GM23338 (cell line): ENCODE results near the gene MRPS18B. TPM values are rescaled to one million over a fixed set of nuclear protein-coding genes. Genes with fewer than 3 reads are reported as not detected.
"Not testable (repeated sequence)": the region's sequence is repeated elsewhere in the genome, so short reads cannot be mapped to it uniquely, and the experiment has no call there.

Experiments
- ATAC-seq: fragments of 200-7000 bp; cut with Tn5 transposase; 3 replicates; pipeline ENCODE4 v1.9.1; 2020
- DNase-seq: peaks from one replicate; pipeline ENCODE4 v3.0.0-alpha.2; 2015; ENCODE audit warnings: low spot score
- H2AFZ ChIP-seq: fragments of 200-600 bp; sonication (generic); 2 replicates; pipeline ENCODE4 v1.8.0; 2016; ENCODE audit warnings: antibody characterized with exemption, mild to moderate bottlenecking, moderate library complexity
- H3F3A ChIP-seq: fragments of 200-600 bp; sonication (generic); replicated peaks from 2 replicates; pipeline ENCODE4 v1.8.0; 2017; ENCODE audit warnings: antibody characterized with exemption, mixed run types, low read depth
- H3K27ac ChIP-seq: fragments of 200-600 bp; sonication (generic); 2 replicates; pipeline ENCODE4 v1.6.1; 2016; ENCODE audit warnings: low read depth
- H3K27me3 ChIP-seq: fragments of 200-600 bp; sonication (generic); 2 replicates; pipeline ENCODE4 v1.8.0; 2016; ENCODE audit warnings: mild to moderate bottlenecking, mixed run types, moderate library complexity; ENCODE audit not compliant: insufficient read depth
- H3K36me3 ChIP-seq: fragments of 200-600 bp; sonication (generic); 2 replicates; pipeline ENCODE4 v1.8.0; 2016; ENCODE audit warnings: mild to moderate bottlenecking; ENCODE audit not compliant: insufficient read depth
- H3K4me1 ChIP-seq: fragments of 200-600 bp; sonication (generic); 2 replicates; pipeline ENCODE4 v1.8.0; 2016; ENCODE audit warnings: mild to moderate bottlenecking, moderate library complexity; ENCODE audit not compliant: insufficient read depth
- H3K4me2 ChIP-seq: fragments of 200-600 bp; sonication (generic); 2 replicates; pipeline ENCODE4 v1.7.1; 2017; ENCODE audit warnings: mixed run types
- H3K4me3 ChIP-seq: fragments of 200-600 bp; sonication (generic); 2 replicates; pipeline ENCODE4 v1.6.1; 2016; ENCODE audit warnings: mixed run types
- H3K79me2 ChIP-seq: fragments of 200-600 bp; sonication (generic); replicated peaks from 2 replicates; pipeline ENCODE4 v1.8.0; 2017; ENCODE audit warnings: mild to moderate bottlenecking; ENCODE audit not compliant: insufficient read depth
- H3K9me2 ChIP-seq: fragments of 200-600 bp; sonication (generic); 2 replicates; pipeline ENCODE4 v1.8.0; 2017; ENCODE audit not compliant: insufficient read depth
- H4K20me1 ChIP-seq: fragments of 200-600 bp; sonication (generic); replicated peaks from 2 replicates; pipeline ENCODE4 v1.8.0; 2017; ENCODE audit warnings: mild to moderate bottlenecking; ENCODE audit not compliant: insufficient read depth
- H3K27ac Mint-ChIP-seq: 2 replicates; pipeline ENCODE4 v1.8.0; 2020; ENCODE audit warnings: inconsistent platforms, mild to moderate bottlenecking, moderate library complexity, mixed read lengths
- H3K27me3 Mint-ChIP-seq: 3 replicates; pipeline ENCODE4 v1.8.0; 2022; ENCODE audit warnings: low read depth, mild to moderate bottlenecking, moderate library complexity, mixed read lengths, inconsistent platforms; ENCODE audit not compliant: insufficient read depth, poor library complexity
- H3K36me3 Mint-ChIP-seq: 3 replicates; pipeline ENCODE4 v1.8.0; 2021; ENCODE audit warnings: low read depth, mild to moderate bottlenecking, inconsistent platforms, moderate library complexity, mixed read lengths
- H3K4me1 Mint-ChIP-seq: 3 replicates; pipeline ENCODE4 v1.8.0; 2020; ENCODE audit warnings: mild to moderate bottlenecking, inconsistent platforms, mixed read lengths
- H3K4me3 Mint-ChIP-seq: 3 replicates; pipeline ENCODE4 v1.8.0; 2021; ENCODE audit warnings: moderate library complexity, mild to moderate bottlenecking, inconsistent platforms, mixed read lengths
- H3K9me3 Mint-ChIP-seq: 3 replicates; pipeline ENCODE4 v1.8.0; 2020; ENCODE audit warnings: moderate library complexity, mild to moderate bottlenecking, inconsistent platforms, mixed read lengths
- CREB1 ChIP-seq: fragments of 250-450 bp; sonication (Bioruptor Pico); IDR thresholded peaks from 2 replicates; pipeline ENCODE4 v1.5.0; 2020; ENCODE audit warnings: low read depth, mild to moderate bottlenecking, moderate library complexity
- EZH2 ChIP-seq: fragments of 200-600 bp; sonication (generic); IDR thresholded peaks from one replicate; pipeline ENCODE4 v1.8.0; 2017; ENCODE audit warnings: antibody characterized with exemption, mild to moderate bottlenecking, low read depth; ENCODE audit not compliant: unreplicated experiment
- EZH2phosphoT487 ChIP-seq: fragments of 200-600 bp; sonication (generic); IDR thresholded peaks from one replicate; pipeline ENCODE4 v1.8.1; 2018; ENCODE audit warnings: antibody characterized with exemption; ENCODE audit not compliant: unreplicated experiment
- JUNB ChIP-seq: IDR thresholded peaks from one replicate; pipeline ENCODE4 v1.6.1; 2016; ENCODE audit warnings: antibody characterized with exemption; ENCODE audit not compliant: unreplicated experiment
- POLR2AphosphoS5 ChIP-seq: IDR thresholded peaks from 2 replicates; pipeline ENCODE4 v1.6.1; 2016; ENCODE audit warnings: antibody characterized with exemption, low read depth
- ZNF114 ChIP-seq: fragments of 250-450 bp; sonication (Bioruptor Pico); IDR thresholded peaks from 2 replicates; pipeline ENCODE4 v1.5.0; 2020; ENCODE audit warnings: mild to moderate bottlenecking, moderate library complexity
- ZNF331 ChIP-seq: fragments of 250-450 bp; sonication (Bioruptor Pico); IDR thresholded peaks from 2 replicates; pipeline ENCODE4 v1.5.0; 2020; ENCODE audit warnings: low read depth, mild to moderate bottlenecking, moderate library complexity
- polyA plus RNA-seq: library from polyadenylated mRNA; unstranded; fragments of >200 nt; fragmentation: Nextera tagmentation; extraction: Ambion mirVana; gene quantifications from 2 replicates; pipeline ENCODE4 v1.2.1, GENCODE V29; 2016
- total RNA-seq: library from RNA; depleted of rRNA; stranded (reverse); fragments of >200 nt; shearing (Covaris generic); gene quantifications from 2 replicates; pipeline ENCODE4 v1.2.3, GENCODE V29; 2014
- TF ChIP-seq, protein P1 (sequence below): fragments of 250-450 bp; sonication (Bioruptor Pico); IDR thresholded peaks from 2 replicates; pipeline ENCODE4 v1.5.0; 2020; ENCODE audit warnings: mild to moderate bottlenecking, moderate library complexity

Gene MRPS18B
- total and polyA plus RNA-seq, 2 experiments from 2014 or later, result 49.2 to 73.6 TPM

DNA sequence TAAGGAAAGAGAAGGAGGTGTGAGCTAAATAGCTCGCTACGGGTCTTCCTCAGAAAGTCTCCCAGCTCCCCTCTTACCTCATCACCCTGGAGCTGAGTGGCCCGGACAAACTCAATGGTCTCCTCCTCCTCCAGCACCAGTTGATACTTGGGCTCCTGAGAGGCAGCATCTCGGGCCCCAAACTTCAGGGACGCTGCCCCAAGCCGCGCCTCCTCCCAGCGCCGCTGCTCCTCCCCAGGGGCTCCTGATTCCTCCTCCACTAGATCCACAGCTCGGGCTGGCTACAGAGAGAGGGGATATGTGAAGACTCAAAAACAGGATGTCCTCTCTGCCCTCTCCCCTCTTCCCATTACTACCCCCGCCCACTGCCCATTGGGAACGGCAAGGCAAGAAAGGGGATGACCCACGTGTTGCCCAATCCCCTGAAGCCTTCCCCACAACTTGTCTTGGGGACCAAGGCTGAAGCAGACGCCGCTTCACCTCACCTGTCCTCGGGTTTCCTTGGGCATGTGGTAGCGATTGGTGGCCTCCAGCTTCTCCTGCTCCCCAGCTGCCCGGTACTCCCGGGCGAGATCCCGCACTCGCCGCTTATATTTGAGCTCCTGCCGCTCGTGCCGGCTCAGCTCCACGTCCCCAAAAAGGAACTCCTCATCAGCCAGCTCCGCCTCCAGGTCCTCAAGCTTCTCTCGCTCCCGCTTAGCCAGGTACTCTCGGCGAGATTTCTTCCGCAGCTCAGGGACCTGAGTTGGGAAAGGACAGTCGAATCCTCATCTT is 47.5 kb downstream of the MRPS18B start (continued):
- no peak for TF ChIP-seq JUNB
- TF ChIP-seq, protein P1, sequence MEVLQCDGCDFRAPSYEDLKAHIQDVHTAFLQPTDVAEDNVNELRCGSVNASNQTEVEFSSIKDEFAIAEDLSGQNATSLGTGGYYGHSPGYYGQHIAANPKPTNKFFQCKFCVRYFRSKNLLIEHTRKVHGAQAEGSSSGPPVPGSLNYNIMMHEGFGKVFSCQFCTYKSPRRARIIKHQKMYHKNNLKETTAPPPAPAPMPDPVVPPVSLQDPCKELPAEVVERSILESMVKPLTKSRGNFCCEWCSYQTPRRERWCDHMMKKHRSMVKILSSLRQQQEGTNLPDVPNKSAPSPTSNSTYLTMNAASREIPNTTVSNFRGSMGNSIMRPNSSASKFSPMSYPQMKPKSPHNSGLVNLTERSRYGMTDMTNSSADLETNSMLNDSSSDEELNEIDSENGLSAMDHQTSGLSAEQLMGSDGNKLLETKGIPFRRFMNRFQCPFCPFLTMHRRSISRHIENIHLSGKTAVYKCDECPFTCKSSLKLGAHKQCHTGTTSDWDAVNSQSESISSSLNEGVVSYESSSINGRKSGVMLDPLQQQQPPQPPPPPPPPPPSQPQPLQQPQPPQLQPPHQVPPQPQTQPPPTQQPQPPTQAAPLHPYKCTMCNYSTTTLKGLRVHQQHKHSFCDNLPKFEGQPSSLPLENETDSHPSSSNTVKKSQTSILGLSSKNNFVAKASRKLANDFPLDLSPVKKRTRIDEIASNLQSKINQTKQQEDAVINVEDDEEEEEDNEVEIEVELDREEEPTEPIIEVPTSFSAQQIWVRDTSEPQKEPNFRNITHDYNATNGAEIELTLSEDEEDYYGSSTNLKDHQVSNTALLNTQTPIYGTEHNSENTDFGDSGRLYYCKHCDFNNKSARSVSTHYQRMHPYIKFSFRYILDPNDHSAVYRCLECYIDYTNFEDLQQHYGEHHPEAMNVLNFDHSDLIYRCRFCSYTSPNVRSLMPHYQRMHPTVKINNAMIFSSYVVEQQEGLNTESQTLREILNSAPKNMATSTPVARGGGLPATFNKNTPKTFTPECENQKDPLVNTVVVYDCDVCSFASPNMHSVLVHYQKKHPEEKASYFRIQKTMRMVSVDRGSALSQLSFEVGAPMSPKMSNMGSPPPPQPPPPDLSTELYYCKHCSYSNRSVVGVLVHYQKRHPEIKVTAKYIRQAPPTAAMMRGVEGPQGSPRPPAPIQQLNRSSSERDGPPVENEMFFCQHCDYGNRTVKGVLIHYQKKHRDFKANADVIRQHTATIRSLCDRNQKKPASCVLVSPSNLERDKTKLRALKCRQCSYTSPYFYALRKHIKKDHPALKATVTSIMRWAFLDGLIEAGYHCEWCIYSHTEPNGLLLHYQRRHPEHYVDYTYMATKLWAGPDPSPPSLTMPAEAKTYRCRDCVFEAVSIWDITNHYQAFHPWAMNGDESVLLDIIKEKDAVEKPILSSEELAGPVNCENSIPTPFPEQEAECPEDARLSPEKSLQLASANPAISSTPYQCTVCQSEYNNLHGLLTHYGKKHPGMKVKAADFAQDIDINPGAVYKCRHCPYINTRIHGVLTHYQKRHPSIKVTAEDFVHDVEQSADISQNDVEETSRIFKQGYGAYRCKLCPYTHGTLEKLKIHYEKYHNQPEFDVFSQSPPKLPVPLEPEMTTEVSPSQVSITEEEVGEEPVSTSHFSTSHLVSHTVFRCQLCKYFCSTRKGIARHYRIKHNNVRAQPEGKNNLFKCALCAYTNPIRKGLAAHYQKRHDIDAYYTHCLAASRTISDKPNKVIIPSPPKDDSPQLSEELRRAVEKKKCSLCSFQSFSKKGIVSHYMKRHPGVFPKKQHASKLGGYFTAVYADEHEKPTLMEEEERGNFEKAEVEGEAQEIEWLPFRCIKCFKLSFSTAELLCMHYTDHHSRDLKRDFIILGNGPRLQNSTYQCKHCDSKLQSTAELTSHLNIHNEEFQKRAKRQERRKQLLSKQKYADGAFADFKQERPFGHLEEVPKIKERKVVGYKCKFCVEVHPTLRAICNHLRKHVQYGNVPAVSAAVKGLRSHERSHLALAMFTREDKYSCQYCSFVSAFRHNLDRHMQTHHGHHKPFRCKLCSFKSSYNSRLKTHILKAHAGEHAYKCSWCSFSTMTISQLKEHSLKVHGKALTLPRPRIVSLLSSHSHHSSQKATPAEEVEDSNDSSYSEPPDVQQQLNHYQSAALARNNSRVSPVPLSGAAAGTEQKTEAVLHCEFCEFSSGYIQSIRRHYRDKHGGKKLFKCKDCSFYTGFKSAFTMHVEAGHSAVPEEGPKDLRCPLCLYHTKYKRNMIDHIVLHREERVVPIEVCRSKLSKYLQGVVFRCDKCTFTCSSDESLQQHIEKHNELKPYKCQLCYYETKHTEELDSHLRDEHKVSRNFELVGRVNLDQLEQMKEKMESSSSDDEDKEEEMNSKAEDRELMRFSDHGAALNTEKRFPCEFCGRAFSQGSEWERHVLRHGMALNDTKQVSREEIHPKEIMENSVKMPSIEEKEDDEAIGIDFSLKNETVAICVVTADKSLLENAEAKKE (CRISPR knock-in tag), result no peak
- TF ChIP-seq EZH2phosphoT487, result no peak
- no peak for TF ChIP-seq EZH2
- TF ChIP-seq CREB1 (CRISPR knock-in tag), result no peak
- TF ChIP-seq ZNF114, result no peak
- no peak for TF ChIP-seq POLR2AphosphoS5
- TF ChIP-seq ZNF331 (CRISPR knock-in tag), result no peak

DNA sequence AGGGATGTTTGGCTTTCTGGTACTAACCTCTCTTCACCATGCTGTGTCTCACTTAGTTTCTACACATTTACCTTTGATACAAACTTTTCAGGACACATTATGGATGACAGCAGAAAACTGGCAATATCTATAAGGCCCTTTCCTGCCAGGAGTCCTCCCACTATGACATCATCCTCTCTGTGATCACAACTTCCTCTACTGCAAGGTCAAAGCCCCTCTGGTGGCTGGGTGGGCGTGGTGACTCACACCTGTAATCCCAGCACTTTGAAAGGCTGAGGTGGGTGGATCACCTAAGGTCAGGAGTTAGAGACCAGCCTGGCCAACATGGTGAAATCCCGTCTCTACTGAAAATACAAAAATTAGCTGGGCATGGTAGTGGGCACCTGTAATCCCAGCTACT is 48.7 kb downstream of the MRPS18B start:
- H3K27me3 ChIP-seq, H3K4me2 ChIP-seq, H3K79me2 ChIP-seq, DNase-seq, H4K20me1 ChIP-seq, H2AFZ ChIP-seq, H3K4me1 ChIP-seq, H3K4me1 Mint-ChIP-seq, H3K4me3 Mint-ChIP-seq, H3K27ac Mint-ChIP-seq, H3K9me3 Mint-ChIP-seq, H3K4me3 ChIP-seq, H3K9me2 ChIP-seq, H3K27ac ChIP-seq, H3F3A ChIP-seq, H3K27me3 Mint-ChIP-seq, ATAC-seq: not testable (repeated sequence)
- peaks cover 60% of the 10 kb centered on the region for H3K36me3 Mint-ChIP-seq
- H3K36me3 ChIP-seq, result peaks cover 21% of the 10 kb centered on the region; the same call in 1 of the 2 replicates
